Neuronal stem cell (in vitro differentiated cells): Measurements from ENCODE around the gene TBX1.
"Not testable (repeated sequence)": the region's sequence is repeated elsewhere in the genome, so short reads cannot be mapped to it uniquely, and the experiment has no call there.

Experiments
- DNase-seq: peaks from one replicate; pipeline ENCODE4 v3.0.0-alpha.2; 2013; ENCODE audit warnings: low spot score
- H2AFZ ChIP-seq: one replicate; pipeline ENCODE4 v1.6.1; 2013; ENCODE audit warnings: mild to moderate bottlenecking, low read length, inconsistent platforms
- H2AK5ac ChIP-seq: 2 replicates; pipeline ENCODE4 v1.6.1; 2013; ENCODE audit warnings: low read depth, mild to moderate bottlenecking, inconsistent platforms, low read length, moderate library complexity, mixed read lengths
- H2BK120ac ChIP-seq: 2 replicates; pipeline ENCODE4 v1.6.1; 2013; ENCODE audit warnings: low read depth, mild to moderate bottlenecking, inconsistent platforms, low read length, moderate library complexity, mixed read lengths
- H2BK12ac ChIP-seq: one replicate; pipeline ENCODE4 v1.6.1; 2013; ENCODE audit warnings: low read length, inconsistent platforms
- H2BK15ac ChIP-seq: 2 replicates; pipeline ENCODE4 v1.6.1; 2013; ENCODE audit warnings: mild to moderate bottlenecking, low read length, inconsistent platforms, mixed read lengths
- H2BK5ac ChIP-seq: one replicate; pipeline ENCODE4 v1.6.1; 2013; ENCODE audit warnings: inconsistent platforms, mild to moderate bottlenecking, low read length, moderate library complexity
- H3K14ac ChIP-seq: one replicate; pipeline ENCODE4 v1.6.1; 2013; ENCODE audit warnings: low read length, inconsistent platforms
- H3K18ac ChIP-seq: 2 replicates; pipeline ENCODE4 v1.6.1; 2013; ENCODE audit warnings: low read length, inconsistent platforms
- H3K23ac ChIP-seq: 2 replicates; pipeline ENCODE4 v1.6.1; 2013; ENCODE audit warnings: low read depth, mild to moderate bottlenecking, mixed read lengths, low read length, inconsistent platforms; ENCODE audit not compliant: poor library complexity
- H3K27ac ChIP-seq: replicated peaks from 3 replicates; pipeline ENCODE4 v1.5.1; 2013; ENCODE audit warnings: low read length, inconsistent platforms
- H3K27me3 ChIP-seq, 3 experiments: 2 replicates each; pipeline ENCODE4 v1.6.1; 2013; ENCODE audit warnings: low read length in 3 of 3, mild to moderate bottlenecking in 2 of 3, inconsistent platforms in 1 of 3, low read depth in 1 of 3, mixed read lengths in 1 of 3, moderate library complexity in 1 of 3; ENCODE audit not compliant: control insufficient read depth in 3 of 3, insufficient read depth in 3 of 3
- H3K36me3 ChIP-seq, 2 donors: replicated peaks in 1 of 2; 2 replicates each; pipeline ENCODE4 v1.6.1; 2013; ENCODE audit warnings: low read length in 2 of 2; ENCODE audit not compliant: control insufficient read depth in 2 of 2, insufficient read depth in 2 of 2
- H3K4ac ChIP-seq: 2 replicates; pipeline ENCODE4 v1.6.1; 2013; ENCODE audit warnings: inconsistent platforms, mild to moderate bottlenecking, low read length, moderate library complexity
- H3K4me1 ChIP-seq, 2 donors: 1 replicate in 1 of 2; 2 replicates in 1 of 2; pipeline ENCODE4 v1.6.1; 2013; ENCODE audit warnings: low read length in 2 of 2, low read depth in 1 of 2; ENCODE audit not compliant: control insufficient read depth in 2 of 2, insufficient read depth in 1 of 2
- H3K4me2 ChIP-seq: one replicate; pipeline ENCODE4 v1.6.1; 2013; ENCODE audit warnings: mild to moderate bottlenecking, low read length, inconsistent platforms; ENCODE audit not compliant: insufficient read depth, poor library complexity, severe bottlenecking
- H3K4me3 ChIP-seq, 2 donors: 2 replicates each; pipeline ENCODE4 v1.5.1; 2013; ENCODE audit warnings: low read length in 2 of 2, mild to moderate bottlenecking in 2 of 2, inconsistent platforms in 1 of 2, moderate library complexity in 1 of 2
- H3K79me1 ChIP-seq: one replicate; pipeline ENCODE4 v1.6.1; 2013; ENCODE audit warnings: low read depth, mild to moderate bottlenecking, inconsistent platforms, low read length, moderate library complexity
- H3K9ac ChIP-seq: one replicate; pipeline ENCODE4 v1.6.1; 2013; ENCODE audit warnings: mild to moderate bottlenecking, low read depth, low read length, inconsistent platforms; ENCODE audit not compliant: poor library complexity
- H3K9me3 ChIP-seq, 2 donors: replicated peaks in 1 of 2; 2 replicates each; pipeline versions ENCODE3 to v1.6.1; 2013; ENCODE audit warnings: low read length in 2 of 2, mild to moderate bottlenecking in 2 of 2, inconsistent platforms in 1 of 2, low read depth in 1 of 2, mixed read lengths in 1 of 2, moderate library complexity in 1 of 2; ENCODE audit not compliant: control insufficient read depth in 2 of 2, insufficient read depth in 1 of 2
- H4K8ac ChIP-seq: one replicate; pipeline ENCODE4 v1.6.1; 2013; ENCODE audit warnings: low read depth, mild to moderate bottlenecking, inconsistent platforms, low read length, moderate library complexity
- H4K91ac ChIP-seq: one replicate; pipeline ENCODE4 v1.6.1; 2013; ENCODE audit warnings: low read length, low read depth, mild to moderate bottlenecking, inconsistent platforms; ENCODE audit not compliant: poor library complexity
- WGBS, 2 donors: extraction: QIAGEN DNeasy Blood & Tissue Kit; methylation state at CpG; one replicate each; pipeline ENCODE4 v1.1.7; 2013; ENCODE audit warnings: missing lambda C conversion rate in 2 of 2, mixed read lengths in 1 of 2; ENCODE audit not compliant: insufficient read length in 2 of 2, insufficient replicate concordance in 1 of 2; ENCODE audit errors: extremely low coverage in 2 of 2; 5-methylcytosine and 5-hydroxymethylcytosine counted together

TBX1 gene

GRCh38 chr22:19774628-19775027 is 14.1 kb downstream of the TBX1 start:
- H3K18ac ChIP-seq = no peak overlapping the region
- H3K27ac ChIP-seq = no peak overlapping the region
- H4K91ac ChIP-seq = no peak overlapping the region
- no peaks in the 10 kb centered on the region for H3K4me1 ChIP-seq
- peaks cover 0 to under 1% of the 10 kb centered on the region in 2 donors for H3K9me3 ChIP-seq
- no peak overlapping the region for H3K23ac ChIP-seq
- peaks cover 1% of the 10 kb centered on the region for H3K79me1 ChIP-seq
- no CpG with 5 or more reads among the region's 8 CpGs for WGBS, 2 donors
- no peak overlapping the region for H3K4me2 ChIP-seq
- no peaks in the 10 kb centered on the region for H3K36me3 ChIP-seq
- peaks cover 0 to 73% (median 9%) of the 10 kb centered on the region in 3 experiments for H3K27me3 ChIP-seq
- no peak overlapping the region for H2BK5ac ChIP-seq
- no peak for DNase-seq
- no peak overlapping the region for H3K4me3 ChIP-seq
- no peak overlapping the region for H2BK120ac ChIP-seq
- H3K9ac ChIP-seq = no peak overlapping the region
- H2BK15ac ChIP-seq = no peak overlapping the region
- H2BK12ac ChIP-seq = no peak overlapping the region
- no peak overlapping the region for H2AFZ ChIP-seq
- no peak overlapping the region for H4K8ac ChIP-seq
- H2AK5ac ChIP-seq = no peak overlapping the region
- no peak overlapping the region for H3K14ac ChIP-seq
- H3K4ac ChIP-seq = no peak overlapping the region

- DNase-seq = no peak
- H3K4me3 ChIP-seq = no peak overlapping the region
- H3K23ac ChIP-seq = peak overlapping the region; percentile 29
- no peak overlapping the region for H4K8ac ChIP-seq
- H3K14ac ChIP-seq = peak overlapping the region; percentile 50
- H3K27ac ChIP-seq = no peak overlapping the region
- H3K9ac ChIP-seq = peak overlapping the region; percentile 40
- peak overlapping the region; percentile 69 for H2BK12ac ChIP-seq
- peaks cover 0 to 3% of the 10 kb centered on the region in 2 donors for H3K4me1 ChIP-seq
- WGBS, 2 donors = no CpG with 5 or more reads among the region's 24 CpGs
- H2BK120ac ChIP-seq = peak overlapping the region; percentile 26
- no peak overlapping the region for H2AFZ ChIP-seq
- H3K36me3 ChIP-seq = no peaks in the 10 kb centered on the region
- peaks cover 0 to 67% (median 5%) of the 10 kb centered on the region in 3 experiments for H3K27me3 ChIP-seq
- H2BK5ac ChIP-seq = peak overlapping the region; percentile 20
- peak overlapping the region; percentile 82 for H3K18ac ChIP-seq
- peak overlapping the region; percentile 87 for H2AK5ac ChIP-seq
- peaks cover 1% of the 10 kb centered on the region for H3K79me1 ChIP-seq
- no peaks in the 10 kb centered on the region for H3K9me3 ChIP-seq
- no peak overlapping the region for H4K91ac ChIP-seq
- no peak overlapping the region for H2BK15ac ChIP-seq
- no peak overlapping the region for H3K4me2 ChIP-seq
- no peak overlapping the region for H3K4ac ChIP-seq
Measured at GRCh38 chr22:19775496-19776325, 15.1 kb downstream of the TBX1 start.

- Histone ChIP-seq H2BK5ac (no peak overlapping the region), H3K36me3 (no peaks in the 10 kb centered on the region), H3K4me3 (no peak overlapping the region), H3K27me3 (peaks cover 0 to 59% (median 5%) of the 10 kb centered on the region in 3 experiments), H3K27ac (no peak overlapping the region), H3K4ac (no peak overlapping the region), H2AFZ (no peak overlapping the region), H4K8ac (no peak overlapping the region), H3K79me1 (peaks cover 1% of the 10 kb centered on the region), H3K9me3 (peaks cover 0 to 1% of the 10 kb centered on the region in 2 donors), H2BK12ac (no peak overlapping the region), H2BK120ac (no peak overlapping the region), H3K4me1 (peaks cover 0 to 3% of the 10 kb centered on the region in 2 donors), H3K14ac (peak overlapping the region; percentile 64), H3K23ac (peak overlapping the region; percentile 29), H3K4me2 (no peak overlapping the region), H2BK15ac (no peak overlapping the region), H3K18ac (peak overlapping the region; percentile 77), H4K91ac (no peak overlapping the region), H2AK5ac (peak overlapping the region; percentile 78), H3K9ac (no peak overlapping the region)
- no peak for DNase-seq
- WGBS, 2 donors = no CpG with 5 or more reads among the region's 18 CpGs
Measured at GRCh38 chr22:19776433-19777031, 16.0 kb downstream of the TBX1 start.

GRCh38 chr22:19777192-19777591 is 16.6 kb downstream of the TBX1 start:
- not testable (repeated sequence) for H2AK5ac ChIP-seq, H3K4me3 ChIP-seq, H3K23ac ChIP-seq, H3K9me3 ChIP-seq, H3K14ac ChIP-seq, H3K27ac ChIP-seq, H4K8ac ChIP-seq, DNase-seq, H3K4ac ChIP-seq, H3K4me1 ChIP-seq, H4K91ac ChIP-seq, H2BK15ac ChIP-seq, H2BK12ac ChIP-seq, H3K79me1 ChIP-seq, H3K36me3 ChIP-seq, H2AFZ ChIP-seq, H2BK120ac ChIP-seq, H2BK5ac ChIP-seq, H3K9ac ChIP-seq, H3K4me2 ChIP-seq, H3K18ac ChIP-seq
- no CpG with 5 or more reads among the region's 6 CpGs for WGBS, 2 donors
- peaks cover 0 to 54% (median 5%) of the 10 kb centered on the region in 3 experiments for H3K27me3 ChIP-seq
